Brain microvascular endothelial cell (primary cell): ENCODE measurements around the gene NACC2.
"Not testable (repeated sequence)": the region's sequence is repeated elsewhere in the genome, so short reads cannot be mapped to it uniquely, and the experiment has no call there.

ENCODE experiments used
- DNase-seq: peaks from one replicate; pipeline ENCODE4 v3.0.0-alpha.2; 2020
- H3K27ac ChIP-seq: fragments of 250-450 bp; sonication (Bioruptor Pico); 2 replicates; pipeline ENCODE4 v1.5.1; 2020; ENCODE audit warnings: mild to moderate bottlenecking, moderate library complexity
- H3K27me3 ChIP-seq: fragments of 250-450 bp; sonication (Bioruptor Pico); replicated peaks from 2 replicates; pipeline ENCODE4 v1.5.1; 2020; ENCODE audit warnings: mild to moderate bottlenecking
- H3K36me3 ChIP-seq: fragments of 250-450 bp; sonication (Bioruptor Pico); replicated peaks from 2 replicates; pipeline ENCODE4 v1.5.1; 2020; ENCODE audit warnings: mild to moderate bottlenecking
- H3K4me3 ChIP-seq: 2 replicates; pipeline ENCODE4 v1.5.1; 2011; ENCODE audit warnings: low read depth, mild to moderate bottlenecking, control low read depth, low read length, moderate library complexity
- in situ Hi-C: cut with HindIII; loops from 2 replicates; pipeline ENCODE4 v1.10.0; 2017; ENCODE audit warnings: low sequenced_read_pairs, low pct_ligation_motif_present
- TF ChIP-seq, protein P1 (sequence below): IDR thresholded peaks from 2 replicates; pipeline ENCODE4 v1.5.1; 2011; ENCODE audit warnings: low read depth, mild to moderate bottlenecking, moderate library complexity, low read length, control low read depth, inconsistent platforms; ENCODE audit errors: missing control alignments

The NACC2 gene

DNA sequence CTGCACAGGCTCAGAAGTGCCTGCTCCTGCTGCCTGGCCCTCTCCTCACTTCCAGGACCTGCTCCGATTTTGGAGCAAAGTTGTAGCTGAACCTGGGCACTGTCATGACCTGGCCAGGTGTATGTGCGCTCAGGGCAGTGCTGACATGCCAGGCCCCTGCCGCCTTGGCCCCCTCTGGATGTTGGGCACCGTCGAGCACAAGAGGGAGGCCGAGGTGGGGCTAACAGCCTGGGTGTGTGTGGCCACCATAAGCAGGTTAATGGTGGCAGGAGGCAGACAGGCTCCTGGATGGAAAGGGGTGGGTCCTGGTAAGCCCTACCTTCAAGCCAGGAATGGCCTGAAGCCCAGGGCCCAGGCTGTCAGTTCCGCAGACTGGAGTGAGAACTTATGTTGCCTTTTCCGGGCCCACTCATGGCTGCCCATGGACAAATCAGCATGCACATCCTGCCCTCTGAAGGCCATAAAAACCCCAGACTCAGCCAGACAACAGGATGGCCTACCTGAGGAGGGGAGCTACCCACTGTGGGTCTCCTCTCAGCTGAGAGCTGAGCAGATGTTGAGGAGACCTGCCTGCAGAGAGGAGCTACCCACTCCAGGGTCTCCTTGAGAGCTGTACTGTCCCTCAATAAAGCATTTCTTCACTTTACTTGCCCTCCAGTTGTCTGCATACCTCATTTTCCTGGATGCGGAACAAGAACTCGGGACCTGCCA, 66.2 kb downstream of the NACC2 start:
- H3K27ac ChIP-seq, result no peak overlapping the region
- H3K4me3 ChIP-seq, result no peak overlapping the region
- TF ChIP-seq, protein P1, sequence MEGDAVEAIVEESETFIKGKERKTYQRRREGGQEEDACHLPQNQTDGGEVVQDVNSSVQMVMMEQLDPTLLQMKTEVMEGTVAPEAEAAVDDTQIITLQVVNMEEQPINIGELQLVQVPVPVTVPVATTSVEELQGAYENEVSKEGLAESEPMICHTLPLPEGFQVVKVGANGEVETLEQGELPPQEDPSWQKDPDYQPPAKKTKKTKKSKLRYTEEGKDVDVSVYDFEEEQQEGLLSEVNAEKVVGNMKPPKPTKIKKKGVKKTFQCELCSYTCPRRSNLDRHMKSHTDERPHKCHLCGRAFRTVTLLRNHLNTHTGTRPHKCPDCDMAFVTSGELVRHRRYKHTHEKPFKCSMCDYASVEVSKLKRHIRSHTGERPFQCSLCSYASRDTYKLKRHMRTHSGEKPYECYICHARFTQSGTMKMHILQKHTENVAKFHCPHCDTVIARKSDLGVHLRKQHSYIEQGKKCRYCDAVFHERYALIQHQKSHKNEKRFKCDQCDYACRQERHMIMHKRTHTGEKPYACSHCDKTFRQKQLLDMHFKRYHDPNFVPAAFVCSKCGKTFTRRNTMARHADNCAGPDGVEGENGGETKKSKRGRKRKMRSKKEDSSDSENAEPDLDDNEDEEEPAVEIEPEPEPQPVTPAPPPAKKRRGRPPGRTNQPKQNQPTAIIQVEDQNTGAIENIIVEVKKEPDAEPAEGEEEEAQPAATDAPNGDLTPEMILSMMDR, result no peak
- no peaks in the 10 kb centered on the region for H3K27me3 ChIP-seq
- in situ Hi-C loops, result no loop called here
- peaks cover 5% of the 10 kb centered on the region for H3K36me3 ChIP-seq
- no peak for DNase-seq

DNA sequence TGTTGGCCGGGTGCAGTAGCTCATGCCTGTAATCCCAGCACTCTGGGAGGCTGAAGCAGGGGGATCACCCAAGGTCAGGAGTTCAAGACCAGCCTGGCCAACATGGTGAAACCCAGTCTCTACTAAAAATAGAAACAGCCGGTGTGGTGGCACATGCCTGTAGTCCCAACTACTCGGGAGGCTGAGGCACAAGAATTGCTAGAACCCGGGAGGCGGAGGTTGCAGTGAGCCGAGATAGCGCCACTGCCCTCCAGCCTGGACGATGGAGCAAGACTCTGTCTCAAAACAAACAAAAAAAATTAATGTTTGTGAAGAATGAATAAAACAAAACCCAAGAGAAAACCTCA, 68.2 kb downstream of the NACC2 start:
- H3K27ac ChIP-seq, H3K27me3 ChIP-seq, DNase-seq, H3K36me3 ChIP-seq, H3K4me3 ChIP-seq, in situ Hi-C loops: not testable (repeated sequence)

DNA sequence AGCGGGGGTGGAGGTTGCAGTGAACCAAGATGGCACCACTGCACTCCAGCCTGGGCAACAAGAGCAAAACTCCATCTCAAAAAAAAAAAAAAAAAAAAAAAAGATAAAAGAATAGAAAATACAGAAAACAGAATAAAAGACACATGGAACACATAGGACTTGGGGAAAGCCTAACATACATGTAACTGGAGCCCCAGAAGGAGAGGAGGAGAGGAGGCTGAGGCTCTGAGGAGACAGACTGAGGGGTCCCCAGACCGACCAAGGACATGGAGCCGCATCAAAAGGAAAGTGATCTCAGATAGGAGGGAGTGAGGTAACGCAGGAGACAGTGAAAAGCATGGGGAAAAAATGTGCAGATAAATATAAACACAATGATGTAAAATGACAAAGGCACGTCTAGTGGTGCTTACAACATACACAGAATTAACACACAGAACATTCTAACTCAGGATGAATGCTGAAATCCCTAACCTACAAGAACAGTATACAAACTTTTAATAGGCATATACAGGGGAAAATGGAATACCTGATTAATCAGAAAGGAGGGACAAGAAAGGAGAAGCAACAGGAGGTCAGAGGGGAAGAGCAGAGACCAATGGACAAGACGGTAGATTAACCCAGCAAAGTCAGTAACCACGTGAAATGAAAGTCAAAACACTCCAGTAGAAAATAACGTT, 68.7 kb downstream of the NACC2 start:
- Histone ChIP-seq H3K27me3 (no peaks in the 10 kb centered on the region), H3K36me3 (peaks cover 5% of the 10 kb centered on the region), H3K27ac (no peak overlapping the region), H3K4me3 (no peak overlapping the region)
- TF ChIP-seq, protein P1, result no peak
- no peak for DNase-seq
- in situ Hi-C loops, result no loop called here

DNA sequence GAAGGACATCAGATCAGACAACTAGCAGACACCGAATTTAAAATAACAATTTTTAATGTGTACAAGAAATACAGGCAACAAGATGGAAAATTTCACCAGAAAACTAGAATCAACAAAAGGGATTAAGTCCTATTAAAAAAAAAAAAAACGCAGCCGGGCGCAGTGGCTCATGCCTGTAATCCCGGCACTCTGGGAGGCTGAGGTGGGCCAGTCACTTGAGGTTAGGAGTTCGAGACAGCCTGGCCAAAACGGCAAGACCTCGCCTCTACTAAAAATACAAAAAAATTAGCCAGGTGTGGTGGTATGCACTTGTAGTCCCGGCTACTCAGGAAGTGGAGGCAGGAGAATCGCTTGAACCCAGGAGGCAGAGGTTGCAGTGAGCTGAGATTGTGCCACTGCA, 69.6 kb downstream of the NACC2 start:
- H3K27ac ChIP-seq, result no peak overlapping the region
- peaks cover 5% of the 10 kb centered on the region for H3K36me3 ChIP-seq
- DNase-seq, result no peak
- in situ Hi-C loops, result no loop called here
- H3K4me3 ChIP-seq, result no peak overlapping the region
- no peaks in the 10 kb centered on the region for H3K27me3 ChIP-seq
- TF ChIP-seq, protein P1, result no peak

DNA sequence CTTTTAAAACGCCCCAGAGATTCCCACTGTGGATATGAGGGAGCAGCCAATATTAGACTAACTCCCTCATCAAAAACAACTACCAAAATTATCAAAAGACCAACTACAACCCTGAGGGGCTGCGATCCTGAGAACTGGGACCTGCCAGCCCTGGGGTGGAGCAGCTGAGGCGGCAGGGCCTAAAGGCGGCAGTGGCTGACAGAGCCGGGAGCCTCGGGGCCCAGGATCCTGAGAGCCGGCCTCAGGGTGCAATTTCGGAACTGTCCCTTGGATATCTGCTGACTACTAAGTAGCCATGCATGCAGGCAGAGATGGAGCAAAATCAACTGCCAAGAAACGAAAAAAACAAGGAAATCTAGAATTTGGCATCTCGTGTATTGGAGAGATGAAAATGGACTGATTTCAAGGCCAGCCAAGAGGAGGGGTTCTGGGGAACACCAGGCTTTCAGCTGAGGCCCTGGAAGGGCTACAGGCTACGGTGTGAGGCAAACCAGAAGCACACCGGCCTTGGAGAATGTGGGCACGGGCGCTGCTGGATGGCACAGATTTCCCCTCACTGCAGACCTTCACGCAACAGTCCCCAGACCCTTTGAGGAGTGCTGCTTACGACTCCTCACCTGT, 70.3 kb downstream of the NACC2 start:
- in situ Hi-C loops, result no loop called here
- Histone ChIP-seq H3K27me3 (no peaks in the 10 kb centered on the region), H3K36me3 (peaks cover 5% of the 10 kb centered on the region), H3K27ac (no peak overlapping the region), H3K4me3 (no peak overlapping the region)
- TF ChIP-seq, protein P1, result no peak
- DNase-seq, result no peak

DNA sequence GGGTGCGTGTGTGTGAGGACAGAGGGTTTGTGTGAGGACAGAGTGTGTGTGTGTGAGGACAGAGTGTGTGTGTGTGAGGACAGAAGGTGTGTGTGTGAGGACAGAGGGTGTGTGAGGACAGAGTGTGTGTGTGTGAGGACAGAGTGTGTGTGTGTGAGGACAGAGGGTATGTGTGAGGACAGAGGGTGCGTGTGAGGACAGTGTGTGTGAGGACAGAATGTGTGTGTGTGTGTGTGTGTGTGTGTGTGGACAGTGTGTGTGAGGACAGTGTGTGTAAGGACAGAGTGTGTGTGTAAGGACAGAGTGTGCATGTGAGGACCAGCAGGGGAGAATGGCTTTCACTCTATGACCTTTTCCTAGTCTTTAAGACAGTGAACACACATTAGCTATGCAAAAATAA, 70.8 kb downstream of the NACC2 start:
- peaks cover 5% of the 10 kb centered on the region for H3K36me3 ChIP-seq
- no peak for DNase-seq
- in situ Hi-C loops, result no loop called here
- no peak overlapping the region for H3K4me3 ChIP-seq
- TF ChIP-seq, protein P1, result no peak
- H3K27ac ChIP-seq, result no peak overlapping the region
- H3K27me3 ChIP-seq, result no peaks in the 10 kb centered on the region
